Urinary bladder (tissue), 4 donors: ENCODE measurements around the gene GUCA1A. TPM values are rescaled to one million over a fixed set of nuclear protein-coding genes. Genes with fewer than 3 reads are reported as not detected.
"Not testable (repeated sequence)": the region's sequence is repeated elsewhere in the genome, so short reads cannot be mapped to it uniquely, and the experiment has no call there.

ENCODE experiments used
- DNase-seq: peaks from one replicate; pipeline ENCODE4 v3.0.0-alpha.2; 2015; ENCODE audit errors: extremely low spot score
- H3K27ac ChIP-seq: one replicate; pipeline ENCODE4 v1.5.1; 2013; ENCODE audit warnings: low read depth, mild to moderate bottlenecking, moderate library complexity
- H3K36me3 ChIP-seq: one replicate; pipeline ENCODE4 v1.6.1; 2013; ENCODE audit warnings: mild to moderate bottlenecking, moderate library complexity; ENCODE audit not compliant: insufficient read depth
- H3K4me1 ChIP-seq: one replicate; pipeline ENCODE4 v1.6.1; 2013; ENCODE audit warnings: mild to moderate bottlenecking, moderate library complexity; ENCODE audit not compliant: insufficient read depth
- H3K4me3 ChIP-seq: one replicate; pipeline ENCODE4 v1.5.1; 2013; ENCODE audit warnings: low read depth, low read length
- WGBS: extraction: QIAGEN DNeasy Blood & Tissue Kit; methylation state at CpG from one replicate; pipeline ENCODE4 v1.1.7; 2013; 5-methylcytosine and 5-hydroxymethylcytosine counted together
- polyA plus RNA-seq: library from polyadenylated mRNA; stranded (reverse); fragments of 200-250 nt; gene quantifications from one replicate; pipeline ENCODE4 v1.2.3, GENCODE V29; 2013
- total RNA-seq: library from RNA; depleted of rRNA; stranded (reverse); fragments of >200 nt; gene quantifications from one replicate; pipeline ENCODE4 v1.2.3, GENCODE V29; 2014
- donor health status: healthy with polysubstance abuse.
- donor health status: healthy.

The GUCA1A gene
- total and polyA plus RNA-seq, 2 donors: 0.16 to 2.5 TPM

GRCh38 chr6:42138190-42138589 is 35.0 kb upstream of the GUCA1A start:
- no peak overlapping the region for H3K4me3 ChIP-seq
- no peak for DNase-seq
- H3K36me3 ChIP-seq: no peaks in the 10 kb centered on the region
- H3K4me1 ChIP-seq: no peaks in the 10 kb centered on the region
- no peak overlapping the region for H3K27ac ChIP-seq
- WGBS: 93% methylated on average over 6 of the region's 6 CpGs

GRCh38 chr6:42138630-42139619 is 34.2 kb upstream of the GUCA1A start:
- no peaks in the 10 kb centered on the region for H3K36me3 ChIP-seq
- peak overlapping the region; percentile 56 for H3K27ac ChIP-seq
- 59% methylated on average over 9 of the region's 9 CpGs for WGBS
- H3K4me1 ChIP-seq: no peaks in the 10 kb centered on the region
- no peak overlapping the region for H3K4me3 ChIP-seq
- DNase-seq: no peak

GRCh38 chr6:42140032-42140431 is 33.1 kb upstream of the GUCA1A start:
- Histone ChIP-seq H3K36me3 (no peaks in the 10 kb centered on the region), H3K27ac (no peak overlapping the region), H3K4me1 (no peaks in the 10 kb centered on the region), H3K4me3 (no peak overlapping the region)
- DNase-seq: no peak
- 79% methylated on average over 5 of the region's 5 CpGs for WGBS

- peak overlapping the region; percentile 19 for H3K27ac ChIP-seq
- H3K4me3 ChIP-seq: peak overlapping the region; percentile 9
- no peaks in the 10 kb centered on the region for H3K4me1 ChIP-seq
- H3K36me3 ChIP-seq: no peaks in the 10 kb centered on the region
- WGBS: 74% methylated on average over 9 of the region's 9 CpGs
- no peak for DNase-seq
These were observed 32.2 kb upstream of the GUCA1A start for GRCh38 chr6:42140756-42141602.

GRCh38 chr6:42141603-42142117 is 31.5 kb upstream of the GUCA1A start:
- 51% methylated on average over 13 of the region's 13 CpGs for WGBS
- Histone ChIP-seq H3K36me3 (no peaks in the 10 kb centered on the region), H3K27ac (peak overlapping the region; percentile 19), H3K4me1 (no peaks in the 10 kb centered on the region), H3K4me3 (peak overlapping the region; percentile 45)
- DNase-seq: no peak

- H3K36me3 ChIP-seq: no peaks in the 10 kb centered on the region
- peak within 1 kb of the TSS; percentile 45 for H3K4me3 ChIP-seq
- WGBS: 2% methylated on average over 60 of the region's 60 CpGs
- H3K27ac ChIP-seq: peak within 1 kb of the TSS; percentile 19
- H3K4me1 ChIP-seq: no peaks in the 10 kb centered on the region
- no peak for DNase-seq
These were observed 30.9 kb upstream of the GUCA1A start, which contains the start of gene C6orf132 for GRCh38 chr6:42142118-42142835. C6orf132 (minus strand) TSS chr6:42142620; CDS start chr6:42142444, 176 bp downstream.

GRCh38 chr6:42147138-42147562 is 26.0 kb upstream of the GUCA1A start:
- no peak overlapping the region for H3K27ac ChIP-seq
- H3K4me1 ChIP-seq: no peaks in the 10 kb centered on the region
- DNase-seq: no peak
- 66% methylated on average over 10 of the region's 10 CpGs for WGBS
- H3K36me3 ChIP-seq: no peaks in the 10 kb centered on the region
- H3K4me3 ChIP-seq: no peak overlapping the region

GRCh38 chr6:42148058-42148457 is 25.1 kb upstream of the GUCA1A start:
- Histone ChIP-seq H3K4me3 (no peak overlapping the region), H3K27ac (no peak overlapping the region), H3K4me1 (no peaks in the 10 kb centered on the region), H3K36me3 (no peaks in the 10 kb centered on the region)
- no peak for DNase-seq
- 48% methylated on average over 3 of the region's 3 CpGs for WGBS

- H3K4me1 ChIP-seq: no peaks in the 10 kb centered on the region
- no peaks in the 10 kb centered on the region for H3K36me3 ChIP-seq
- no peak overlapping the region for H3K4me3 ChIP-seq
- WGBS: 89% methylated on average over 8 of the region's 8 CpGs
- no peak overlapping the region for H3K27ac ChIP-seq
- no peak for DNase-seq
These were observed 22.9 kb upstream of the GUCA1A start for GRCh38 chr6:42150254-42150653.

- no peak overlapping the region for H3K4me3 ChIP-seq
- WGBS: 76% methylated on average over 8 of the region's 8 CpGs
- H3K27ac ChIP-seq: no peak overlapping the region
- H3K4me1 ChIP-seq: no peaks in the 10 kb centered on the region
- H3K36me3 ChIP-seq: no peaks in the 10 kb centered on the region
- DNase-seq: no peak
These were observed 21.1 kb upstream of the GUCA1A start for GRCh38 chr6:42152024-42152423.

- H3K4me3 ChIP-seq, H3K27ac ChIP-seq, H3K4me1 ChIP-seq, DNase-seq, H3K36me3 ChIP-seq: not testable (repeated sequence)
- 79% methylated on average over 4 of the region's 4 CpGs for WGBS
These were observed 20.5 kb upstream of the GUCA1A start for GRCh38 chr6:42152528-42153213.

GRCh38 chr6:42153921-42154320 is 19.2 kb upstream of the GUCA1A start:
- WGBS: 58% methylated on average over 5 of the region's 5 CpGs
- DNase-seq: no peak

More at GRCh38 chr6:42153921-42154320, 19.2 kb upstream of the GUCA1A start:
- H3K27ac ChIP-seq: no peak overlapping the region
- no peaks in the 10 kb centered on the region for H3K36me3 ChIP-seq
- H3K4me1 ChIP-seq: no peaks in the 10 kb centered on the region
- no peak overlapping the region for H3K4me3 ChIP-seq
